ENCODE results near the gene NMNAT3.

DNA sequence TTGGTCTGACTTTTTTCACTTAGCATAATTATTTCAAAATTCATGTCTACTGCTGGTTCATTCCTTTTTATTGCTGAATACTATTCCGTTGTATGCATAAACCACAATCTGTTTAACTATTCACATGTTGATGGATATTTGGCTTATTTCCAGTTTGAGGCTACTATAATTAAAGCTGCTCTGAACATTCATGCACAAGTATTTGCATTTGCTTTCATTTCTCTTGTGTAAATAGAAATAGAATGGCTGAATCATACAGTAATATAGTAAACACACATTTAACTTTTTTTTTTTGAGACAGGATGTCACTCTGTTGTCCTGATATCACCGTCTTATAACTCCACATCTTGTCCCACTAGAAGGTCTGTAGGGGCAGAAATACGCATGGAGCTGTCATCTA lies 57.3 kb downstream of the NMNAT3 start:
- TF ChIP-seq, protein P1, sequence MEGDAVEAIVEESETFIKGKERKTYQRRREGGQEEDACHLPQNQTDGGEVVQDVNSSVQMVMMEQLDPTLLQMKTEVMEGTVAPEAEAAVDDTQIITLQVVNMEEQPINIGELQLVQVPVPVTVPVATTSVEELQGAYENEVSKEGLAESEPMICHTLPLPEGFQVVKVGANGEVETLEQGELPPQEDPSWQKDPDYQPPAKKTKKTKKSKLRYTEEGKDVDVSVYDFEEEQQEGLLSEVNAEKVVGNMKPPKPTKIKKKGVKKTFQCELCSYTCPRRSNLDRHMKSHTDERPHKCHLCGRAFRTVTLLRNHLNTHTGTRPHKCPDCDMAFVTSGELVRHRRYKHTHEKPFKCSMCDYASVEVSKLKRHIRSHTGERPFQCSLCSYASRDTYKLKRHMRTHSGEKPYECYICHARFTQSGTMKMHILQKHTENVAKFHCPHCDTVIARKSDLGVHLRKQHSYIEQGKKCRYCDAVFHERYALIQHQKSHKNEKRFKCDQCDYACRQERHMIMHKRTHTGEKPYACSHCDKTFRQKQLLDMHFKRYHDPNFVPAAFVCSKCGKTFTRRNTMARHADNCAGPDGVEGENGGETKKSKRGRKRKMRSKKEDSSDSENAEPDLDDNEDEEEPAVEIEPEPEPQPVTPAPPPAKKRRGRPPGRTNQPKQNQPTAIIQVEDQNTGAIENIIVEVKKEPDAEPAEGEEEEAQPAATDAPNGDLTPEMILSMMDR (IDR thresholded peaks at IDR 0.05) = no peak
- TF ChIP-seq POLR2A (IDR thresholded peaks at IDR 0.05) = no peak

Measured in Peyer's patch (tissue), 4 donors.